H9 (cell line): ENCODE data around the gene SCRN2. TPM values are rescaled to one million over a fixed set of nuclear protein-coding genes. Genes with fewer than 3 reads are reported as not detected.

Source experiments
- DNase-seq: peaks from one replicate; pipeline ENCODE4 v3.0.0-alpha.2; 2017
- H2AFZ ChIP-seq: one replicate; pipeline ENCODE4 v1.6.1; 2013; ENCODE audit warnings: mild to moderate bottlenecking, low read length, control low read depth, moderate library complexity
- H2AK5ac ChIP-seq: 2 replicates; pipeline ENCODE4 v1.6.1; 2013; ENCODE audit warnings: low read length, control low read depth, mixed read lengths; ENCODE audit not compliant: insufficient read length
- H2BK120ac ChIP-seq: one replicate; pipeline ENCODE4 v1.6.1; 2013; ENCODE audit warnings: low read depth, mild to moderate bottlenecking, low read length, control low read depth, inconsistent platforms; ENCODE audit not compliant: poor library complexity, severe bottlenecking
- H2BK12ac ChIP-seq: 2 replicates; pipeline ENCODE4 v1.6.1; 2013; ENCODE audit warnings: low read length, control low read depth, mixed read lengths, low read depth; ENCODE audit not compliant: insufficient read length
- H2BK15ac ChIP-seq: 2 replicates; pipeline ENCODE4 v1.6.1; 2013; ENCODE audit warnings: low read depth, low read length, control low read depth
- H2BK20ac ChIP-seq: one replicate; pipeline ENCODE4 v1.6.1; 2013; ENCODE audit warnings: low read depth, mild to moderate bottlenecking, low read length, control low read depth, inconsistent platforms; ENCODE audit not compliant: poor library complexity, severe bottlenecking
- H2BK5ac ChIP-seq: 2 replicates; pipeline ENCODE4 v1.6.1; 2013; ENCODE audit warnings: low read length, control low read depth, mixed read lengths; ENCODE audit not compliant: insufficient read length
- H3K14ac ChIP-seq: 2 replicates; pipeline ENCODE4 v1.6.1; 2013; ENCODE audit warnings: low read length, control low read depth; ENCODE audit not compliant: insufficient read depth
- H3K18ac ChIP-seq: 2 replicates; pipeline ENCODE4 v1.6.1; 2013; ENCODE audit warnings: low read depth, mild to moderate bottlenecking, mixed read lengths, low read length, control low read depth; ENCODE audit not compliant: insufficient read length
- H3K23ac ChIP-seq: 2 replicates; pipeline ENCODE4 v1.6.1; 2013; ENCODE audit warnings: low read length, control low read depth, mixed read lengths, low read depth; ENCODE audit not compliant: insufficient read length
- H3K23me2 ChIP-seq: 2 replicates; pipeline ENCODE4 v1.6.1; 2013; ENCODE audit warnings: low read depth, mild to moderate bottlenecking, mixed read lengths, low read length, control low read depth; ENCODE audit not compliant: insufficient read length, poor library complexity, severe bottlenecking
- H3K27ac ChIP-seq: 2 replicates; pipeline ENCODE4 v1.5.1; 2013; ENCODE audit warnings: low read length, control low read depth, mixed read lengths, low read depth; ENCODE audit not compliant: insufficient read length
- H3K27me3 ChIP-seq: 2 replicates; pipeline ENCODE4 v1.6.1; 2013; ENCODE audit warnings: low read length, control low read depth, inconsistent platforms; ENCODE audit not compliant: insufficient read depth
- H3K4ac ChIP-seq: 2 replicates; pipeline ENCODE4 v1.6.1; 2013; ENCODE audit warnings: low read depth, mild to moderate bottlenecking, control low read depth, inconsistent platforms, low read length, moderate library complexity
- H3K4me1 ChIP-seq: 2 replicates; pipeline ENCODE4 v1.6.1; 2013; ENCODE audit warnings: low read length, control low read depth, inconsistent platforms; ENCODE audit not compliant: insufficient read depth
- H3K4me2 ChIP-seq: 2 replicates; pipeline ENCODE4 v1.6.1; 2013; ENCODE audit warnings: low read length, control low read depth, mixed read lengths; ENCODE audit not compliant: insufficient read length, insufficient read depth
- H3K56ac ChIP-seq: 2 replicates; pipeline ENCODE4 v1.6.1; 2013; ENCODE audit warnings: low read depth, mild to moderate bottlenecking, mixed read lengths, low read length, control low read depth; ENCODE audit not compliant: insufficient read length
- H3K79me1 ChIP-seq: 2 replicates; pipeline ENCODE4 v1.6.1; 2013; ENCODE audit warnings: low read depth, mild to moderate bottlenecking, moderate library complexity, low read length, control low read depth, inconsistent platforms; ENCODE audit not compliant: insufficient read depth, poor library complexity, severe bottlenecking
- H3K79me2 ChIP-seq: 2 replicates; pipeline ENCODE4 v1.6.1; 2013; ENCODE audit warnings: low read length, control low read depth, inconsistent platforms; ENCODE audit not compliant: insufficient read depth
- H3K9ac ChIP-seq: 2 replicates; pipeline ENCODE4 v1.6.1; 2013; ENCODE audit warnings: low read length, control low read depth, mixed read lengths; ENCODE audit not compliant: insufficient read length; ENCODE audit errors: extremely low read depth
- H3K9me3 ChIP-seq: one replicate; pipeline ENCODE4 v1.6.1; 2013; ENCODE audit warnings: low read depth, low read length, inconsistent platforms; ENCODE audit not compliant: control insufficient read depth
- H3T11ph ChIP-seq: one replicate; pipeline ENCODE4 v1.6.1; 2013; ENCODE audit warnings: mild to moderate bottlenecking, low read length, control low read depth, inconsistent platforms
- H4K20me1 ChIP-seq: one replicate; pipeline ENCODE4 v1.6.1; 2013; ENCODE audit not compliant: control insufficient read depth, insufficient read length, insufficient read depth
- H4K5ac ChIP-seq: 2 replicates; pipeline ENCODE4 v1.6.1; 2013; ENCODE audit warnings: low read depth, mild to moderate bottlenecking, mixed read lengths, low read length, control low read depth; ENCODE audit not compliant: insufficient read length
- H4K8ac ChIP-seq: replicated peaks from 2 replicates; pipeline ENCODE4 v1.6.1; 2013; ENCODE audit warnings: low read length, control low read depth, mixed read lengths, low read depth; ENCODE audit not compliant: insufficient read length
- H4K91ac ChIP-seq: 2 replicates; pipeline ENCODE4 v1.6.1; 2013; ENCODE audit warnings: low read depth, mild to moderate bottlenecking, moderate library complexity, mixed read lengths, low read length, control low read depth; ENCODE audit not compliant: insufficient read length
- H3K27ac Mint-ChIP-seq, 3 experiments: 2 replicates in 2 of 3; 3 replicates in 1 of 3; pipeline ENCODE4 v1.8.0; 2020 to 2021; ENCODE audit warnings: mixed read lengths in 3 of 3, mild to moderate bottlenecking in 1 of 3, moderate library complexity in 1 of 3
- H3K27me3 Mint-ChIP-seq: 2 replicates; pipeline ENCODE4 v1.8.0; 2021; ENCODE audit warnings: low read depth, mild to moderate bottlenecking, moderate library complexity, mixed read lengths
- H3K36me3 Mint-ChIP-seq, 3 experiments: 2 replicates in 2 of 3; 3 replicates in 1 of 3; pipeline ENCODE4 v1.8.0; 2020 to 2021; ENCODE audit warnings: low read depth in 3 of 3, mixed read lengths in 3 of 3; ENCODE audit not compliant: insufficient read depth in 1 of 3
- H3K4me1 Mint-ChIP-seq, 2 experiments: 2 replicates each; pipeline ENCODE4 v1.8.0; 2020; ENCODE audit warnings: mixed read lengths in 2 of 2
- H3K4me3 Mint-ChIP-seq, 2 experiments: 2 replicates in 1 of 2; 3 replicates in 1 of 2; pipeline ENCODE4 v1.8.0; 2020 to 2021; ENCODE audit warnings: mild to moderate bottlenecking in 2 of 2, mixed read lengths in 2 of 2, moderate library complexity in 1 of 2
- H3K9me3 Mint-ChIP-seq, 2 experiments: 2 replicates in 1 of 2; 3 replicates in 1 of 2; pipeline ENCODE4 v1.8.0; 2020; ENCODE audit warnings: mild to moderate bottlenecking in 2 of 2, mixed read lengths in 2 of 2, moderate library complexity in 1 of 2
- WGBS: extraction: QIAGEN DNeasy Blood & Tissue Kit; methylation state at CpG from one replicate; pipeline ENCODE4 v1.1.7; 2013; ENCODE audit warnings: missing lambda C conversion rate, low lambda C conversion rate, mixed read lengths; ENCODE audit not compliant: insufficient read length; ENCODE audit errors: extremely low coverage; 5-methylcytosine and 5-hydroxymethylcytosine counted together
- total RNA-seq: library from RNA; stranded (reverse); gene quantifications from 2 replicates; pipeline ENCODE4 v1.2.1, GENCODE V29; 2021
- TF ChIP-seq, protein P1 (sequence below): fragments of 200-600 bp; sonication (generic); conservative IDR thresholded peaks from 3 replicates; pipeline ENCODE4 v1.8.0; 2021; ENCODE audit warnings: antibody characterized with exemption, mild to moderate bottlenecking

SCRN2 gene
- total RNA-seq, 1 experiment from 2014 or later, result 34.0 TPM

DNA sequence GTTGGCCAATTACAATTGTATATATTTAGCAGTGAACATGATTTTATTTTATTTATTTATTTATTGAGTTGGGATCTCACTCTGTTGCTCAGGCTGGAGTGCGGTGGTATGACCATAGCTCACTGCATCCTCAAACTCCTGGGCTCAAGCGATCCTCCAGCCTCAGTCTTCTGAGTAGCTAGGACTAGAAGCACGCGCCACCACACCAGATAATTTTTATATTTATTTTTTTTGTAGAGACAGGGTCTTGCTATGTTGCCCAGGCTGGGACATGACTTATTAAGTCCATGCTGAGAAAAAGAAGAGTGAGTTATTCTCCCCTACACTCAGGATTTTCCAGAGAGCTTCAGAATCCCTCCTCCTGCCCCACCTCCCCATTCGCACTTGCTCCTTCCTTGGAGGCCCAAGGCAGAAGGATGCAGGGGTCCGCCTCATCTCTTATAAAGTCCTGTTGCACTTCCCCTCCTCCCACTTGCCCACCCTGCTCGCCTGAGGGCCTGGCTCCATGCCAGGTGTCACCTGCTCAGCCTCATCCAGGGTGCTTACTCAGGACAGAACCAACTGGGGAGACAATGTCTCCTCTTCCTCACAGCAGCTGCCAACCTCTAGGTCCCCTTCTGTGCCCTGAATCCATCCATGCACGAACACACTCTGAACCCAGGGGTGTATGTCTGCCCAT, 38.8 kb upstream of the SCRN2 start:
- H3K4me1 ChIP-seq, result peaks cover 7% of the 10 kb centered on the region; the same call in 1 of the 2 replicates
- no peak for DNase-seq
- H3K23me2 ChIP-seq, result no peaks in the 10 kb centered on the region
- no peak overlapping the region for H2BK5ac ChIP-seq
- H2AFZ ChIP-seq, result no peak overlapping the region
- no peak overlapping the region for H3T11ph ChIP-seq
- no peaks in the 10 kb centered on the region; the same call in 1 of the 2 replicates for H3K27me3 ChIP-seq
- H2BK15ac ChIP-seq, result no peak overlapping the region
- H3K36me3 Mint-ChIP-seq, result no peaks in the 10 kb centered on the region
- H2BK120ac ChIP-seq, result no peak overlapping the region
- H3K14ac ChIP-seq, result no peak overlapping the region
- no peak overlapping the region for H3K56ac ChIP-seq
- H2BK12ac ChIP-seq, result no peak overlapping the region
- H3K27ac ChIP-seq, result no peak overlapping the region
- H3K9me3 ChIP-seq, result no peaks in the 10 kb centered on the region
- no peak overlapping the region for H3K4me2 ChIP-seq
- no peaks in the 10 kb centered on the region for H4K20me1 ChIP-seq
- no peak overlapping the region for H4K8ac ChIP-seq
- H2BK20ac ChIP-seq, result no peak overlapping the region
- no peak overlapping the region for H3K27ac Mint-ChIP-seq
- TF ChIP-seq, protein P1, sequence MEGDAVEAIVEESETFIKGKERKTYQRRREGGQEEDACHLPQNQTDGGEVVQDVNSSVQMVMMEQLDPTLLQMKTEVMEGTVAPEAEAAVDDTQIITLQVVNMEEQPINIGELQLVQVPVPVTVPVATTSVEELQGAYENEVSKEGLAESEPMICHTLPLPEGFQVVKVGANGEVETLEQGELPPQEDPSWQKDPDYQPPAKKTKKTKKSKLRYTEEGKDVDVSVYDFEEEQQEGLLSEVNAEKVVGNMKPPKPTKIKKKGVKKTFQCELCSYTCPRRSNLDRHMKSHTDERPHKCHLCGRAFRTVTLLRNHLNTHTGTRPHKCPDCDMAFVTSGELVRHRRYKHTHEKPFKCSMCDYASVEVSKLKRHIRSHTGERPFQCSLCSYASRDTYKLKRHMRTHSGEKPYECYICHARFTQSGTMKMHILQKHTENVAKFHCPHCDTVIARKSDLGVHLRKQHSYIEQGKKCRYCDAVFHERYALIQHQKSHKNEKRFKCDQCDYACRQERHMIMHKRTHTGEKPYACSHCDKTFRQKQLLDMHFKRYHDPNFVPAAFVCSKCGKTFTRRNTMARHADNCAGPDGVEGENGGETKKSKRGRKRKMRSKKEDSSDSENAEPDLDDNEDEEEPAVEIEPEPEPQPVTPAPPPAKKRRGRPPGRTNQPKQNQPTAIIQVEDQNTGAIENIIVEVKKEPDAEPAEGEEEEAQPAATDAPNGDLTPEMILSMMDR, result no peak
- H2AK5ac ChIP-seq, result no peak overlapping the region
- peaks cover 28 to 40% of the 10 kb centered on the region in 2 experiments for H3K4me1 Mint-ChIP-seq
- no peaks in the 10 kb centered on the region for H3K79me2 ChIP-seq
- H3K9me3 Mint-ChIP-seq, result no peaks in the 10 kb centered on the region
- H3K9ac ChIP-seq, result no peak overlapping the region
- no peaks in the 10 kb centered on the region for H3K79me1 ChIP-seq
- WGBS, result no CpG with 5 or more reads among the region's 8 CpGs
- no peak overlapping the region for H3K18ac ChIP-seq
- no peak overlapping the region for H4K5ac ChIP-seq
- H3K4ac ChIP-seq, result no peak overlapping the region
- peaks cover 43% of the 10 kb centered on the region for H3K27me3 Mint-ChIP-seq
- no peak overlapping the region for H3K23ac ChIP-seq
- H4K91ac ChIP-seq, result no peak overlapping the region
- no peak overlapping the region for H3K4me3 Mint-ChIP-seq
